ENCODE measurements around the gene BEST4.

BEST4 gene

GRCh38 chr1:44801491-44802305 lies 13.7 kb upstream of the BEST4 start:
- peak; percentile 67 for DNase-seq

DNA sequence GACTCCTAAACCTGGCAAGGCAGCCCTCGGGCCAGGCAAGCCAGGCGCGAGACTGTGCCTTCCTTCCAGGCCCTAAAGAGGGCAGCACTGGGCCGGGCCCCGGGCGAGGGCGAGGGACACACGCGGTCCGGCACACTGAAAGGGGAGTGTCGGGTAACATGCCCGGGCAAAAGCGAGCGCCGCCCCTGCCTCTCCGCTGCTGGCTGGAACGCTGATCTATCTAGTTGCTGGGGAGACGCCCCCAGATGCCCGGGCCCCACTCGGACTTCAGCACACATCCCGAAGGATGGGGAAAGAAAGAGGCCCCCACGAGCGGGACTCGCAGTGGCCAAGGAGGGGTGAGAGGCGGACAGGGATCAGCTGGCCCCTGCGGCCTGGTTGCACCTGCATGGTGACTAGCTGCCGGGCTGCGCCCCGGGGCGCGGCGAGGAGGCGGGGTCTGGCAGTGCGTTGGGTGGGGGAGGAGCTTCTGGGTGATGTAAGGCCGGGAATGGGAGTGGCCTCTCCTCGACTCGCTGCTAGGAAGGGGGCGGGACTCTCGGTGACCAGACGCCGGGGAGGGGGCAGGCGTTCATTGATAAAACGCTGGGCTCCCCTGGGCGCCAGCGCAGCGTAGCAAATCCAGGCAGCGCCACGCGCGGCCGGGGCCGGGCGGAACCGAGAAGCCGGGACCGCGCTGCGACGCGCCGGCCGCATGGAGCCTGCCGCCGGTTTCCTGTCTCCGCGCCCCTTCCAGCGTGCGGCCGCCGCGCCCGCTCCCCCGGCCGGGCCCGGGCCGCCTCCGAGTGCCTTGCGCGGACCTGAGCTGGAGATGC lies 12.0 kb upstream of the BEST4 start, which contains the start of gene PLK3:
TSS of gene PLK3 (plus strand) at position 608 of the 815 bp plus-strand sequence. CDS start at position 695, 87 bp downstream.
- DNase-seq = peak; percentile 97

GRCh38 chr1:44798481-44799365 lies 10.8 kb upstream of the BEST4 start:
- peak; percentile 53 for DNase-seq

GRCh38 chr1:44797886-44798285 lies 9.9 kb upstream of the BEST4 start:
- DNase-seq = peak; percentile 47

DNA sequence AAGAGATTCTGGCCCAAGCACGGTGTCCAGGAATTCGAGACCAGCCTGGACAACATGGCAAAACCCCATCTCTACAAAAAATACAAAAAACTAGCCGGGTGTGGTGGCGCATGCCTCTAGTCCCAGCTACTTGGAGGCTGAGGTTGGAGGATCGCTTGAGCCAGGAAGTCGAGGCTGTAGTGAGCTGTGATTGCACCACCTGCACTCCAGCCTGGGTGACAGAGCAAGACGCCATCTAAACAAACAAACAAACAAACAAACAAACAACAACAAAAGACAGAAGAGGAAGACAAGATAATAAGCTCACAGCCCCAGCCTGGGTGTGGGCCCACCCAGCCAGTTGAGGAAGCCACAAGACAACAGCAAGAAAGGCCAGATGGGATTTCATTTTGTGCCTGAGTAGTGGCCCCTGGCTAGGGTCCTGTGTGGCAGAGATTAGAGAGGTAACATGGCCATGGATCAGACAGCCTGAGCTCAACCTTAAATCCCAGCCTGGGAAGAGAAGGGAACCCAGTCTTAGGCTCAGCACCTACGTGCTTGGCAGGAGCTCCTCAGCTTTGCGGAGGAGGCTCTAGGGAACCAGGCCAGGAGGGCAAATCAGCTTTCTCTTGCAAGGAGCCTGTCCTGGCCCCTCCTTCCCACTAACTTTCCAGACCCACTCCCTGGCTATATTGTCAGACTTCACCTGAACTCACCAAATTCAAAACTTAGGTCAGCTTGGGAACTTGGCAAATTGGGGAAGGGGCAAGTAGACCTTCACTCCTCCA lies 4.9 kb upstream of the BEST4 start:
- DNase-seq = peak; percentile 43

DNA sequence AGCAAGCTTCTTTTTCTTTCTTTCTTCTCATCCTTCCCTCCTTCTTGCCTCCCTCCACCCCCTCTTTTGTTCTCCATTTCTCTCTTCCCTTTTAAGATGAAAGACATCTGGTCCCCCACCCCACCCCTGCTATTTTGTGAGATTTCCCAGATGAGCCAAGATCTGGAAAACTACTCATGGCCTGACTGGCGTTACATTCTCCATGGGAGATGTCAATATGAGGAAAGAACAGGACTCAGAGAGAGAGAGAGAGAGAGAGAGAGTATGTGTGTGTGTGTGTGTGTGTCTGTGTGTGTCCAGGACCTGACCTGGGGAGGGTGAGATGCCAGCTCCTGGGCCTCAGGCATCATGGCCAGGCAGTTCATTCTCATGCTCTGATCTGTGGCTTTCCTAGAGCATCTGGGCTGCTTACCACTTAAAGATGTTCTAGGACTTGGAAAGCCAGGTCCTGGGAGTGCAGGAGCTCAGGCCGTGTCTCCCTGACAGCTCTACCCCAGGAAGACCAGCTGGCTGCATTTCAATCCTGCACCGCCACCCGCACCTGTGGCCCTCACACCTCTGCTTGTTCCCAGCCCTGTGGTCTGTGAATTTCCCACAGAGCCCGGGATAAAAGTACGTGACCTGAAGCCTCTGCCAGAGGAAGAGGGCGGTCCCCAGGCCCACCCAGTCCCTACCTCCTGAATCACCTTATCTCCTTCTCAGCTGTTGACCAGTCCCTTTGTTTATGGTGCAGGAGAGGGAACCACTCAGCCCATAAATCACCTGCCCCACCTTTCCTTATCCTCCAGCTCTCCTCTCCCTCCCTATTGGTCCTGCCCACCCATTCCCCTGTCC lies 3.2 kb upstream of the BEST4 start:
- no peak for DNase-seq

DNA sequence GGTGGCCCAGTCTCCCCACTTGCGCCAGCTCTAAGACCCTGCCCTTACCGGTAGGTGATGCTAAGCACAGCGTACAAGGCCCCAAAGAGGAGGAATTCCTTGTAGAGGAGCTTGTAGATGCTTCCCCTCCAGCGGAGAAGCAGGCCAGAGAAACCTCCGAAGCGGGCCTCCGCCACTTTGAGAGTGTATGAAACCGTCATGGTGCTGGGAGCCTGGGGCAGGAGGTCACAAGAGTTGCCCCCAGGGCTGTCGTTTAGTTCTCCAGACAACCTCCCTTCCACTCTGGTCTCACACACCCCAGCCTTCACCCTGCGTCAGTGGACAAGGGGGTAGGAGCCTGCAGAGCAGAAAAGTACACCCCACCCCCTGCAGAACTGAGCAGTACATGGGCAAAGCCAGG lies 464 bp downstream of the BEST4 start:
- DNase-seq = no peak

- DNase-seq = no peak
Measured at GRCh38 chr1:44786841-44787426, 1.0 kb downstream of the BEST4 start.

DNA sequence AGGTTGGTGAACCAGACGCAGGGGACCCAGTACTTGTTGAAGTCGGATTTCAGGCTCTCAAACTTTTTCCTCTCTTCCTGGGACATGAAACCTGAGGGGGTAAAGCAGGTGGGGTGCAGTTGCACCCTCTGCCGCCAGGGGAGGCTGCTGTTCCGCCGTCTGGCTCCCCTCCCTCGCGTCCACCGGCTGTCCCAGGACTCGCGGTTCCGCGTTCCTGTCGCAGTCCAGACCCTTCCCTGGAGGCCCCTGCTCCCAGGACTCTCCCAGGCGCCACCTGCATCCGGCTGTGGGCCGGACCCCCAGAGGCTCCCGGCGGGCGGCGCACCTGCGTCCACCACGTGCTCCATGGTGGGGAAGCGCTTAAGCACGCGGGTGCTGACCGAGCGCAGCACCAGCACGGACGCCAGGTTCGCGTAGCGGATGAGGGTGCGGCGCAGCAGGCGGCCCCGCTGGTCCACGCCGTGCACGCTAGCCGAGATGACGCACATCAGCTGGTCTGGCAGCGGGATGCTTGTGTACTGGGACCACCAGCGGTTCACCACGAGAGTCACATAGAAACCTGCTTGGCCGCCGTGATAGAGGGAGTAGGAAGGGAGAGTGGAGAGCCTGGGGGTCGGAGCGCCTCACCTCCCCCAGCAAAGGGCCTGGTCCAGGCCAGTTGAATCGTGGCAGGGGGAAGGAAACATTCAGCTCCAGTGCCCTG lies 1.7 kb downstream of the BEST4 start:
- DNase-seq = peak; percentile 91

DNA sequence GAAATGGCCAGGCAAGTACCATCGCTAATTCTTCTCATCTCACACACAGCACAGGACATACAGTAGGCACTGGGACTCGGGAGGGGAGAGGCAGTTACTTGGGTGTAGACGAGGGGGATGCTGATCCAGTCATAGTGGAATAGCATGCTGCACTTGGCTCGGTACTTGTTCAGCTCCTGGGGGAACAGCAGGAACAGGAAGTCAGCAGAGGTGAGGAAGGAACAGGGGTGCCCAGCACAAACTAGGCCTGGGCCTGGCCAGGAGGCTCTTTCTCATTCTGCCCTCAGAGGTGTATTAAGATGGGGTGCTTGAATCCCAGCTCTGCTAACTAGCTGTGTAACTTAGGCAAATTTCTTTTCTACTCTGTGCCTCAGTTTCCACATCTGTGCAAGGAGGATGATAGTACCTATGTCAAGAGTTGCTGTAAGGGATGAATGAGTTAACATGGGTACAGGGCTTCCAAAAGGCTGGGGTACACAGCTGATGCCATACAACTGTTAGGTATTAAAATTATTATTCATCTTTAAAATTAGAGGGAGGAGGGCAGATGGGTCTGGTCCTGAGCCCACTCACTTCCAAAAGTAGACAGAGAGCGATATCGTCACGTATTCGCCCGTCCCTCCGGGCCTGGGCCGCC lies 2.4 kb downstream of the BEST4 start:
- DNase-seq = no peak

DNA sequence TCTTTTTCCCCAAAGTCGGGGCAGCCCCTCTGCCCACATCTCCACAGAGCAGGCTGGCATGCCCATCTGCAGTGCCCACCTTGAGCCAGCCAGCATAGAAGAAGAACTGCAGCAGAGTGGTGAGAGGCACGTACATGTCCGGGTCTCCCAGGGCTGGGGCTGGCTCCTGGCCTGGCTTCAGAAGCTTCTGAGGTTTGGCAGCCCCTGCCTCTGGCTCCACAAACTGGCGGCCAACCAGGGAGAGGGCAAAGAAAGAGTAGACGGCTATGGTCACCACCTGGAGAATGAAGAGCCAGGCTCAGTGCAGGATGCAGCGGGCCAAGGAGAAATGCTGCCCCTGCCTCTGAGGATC lies 3.0 kb downstream of the BEST4 start:
- peak; percentile 68 for DNase-seq

DNA sequence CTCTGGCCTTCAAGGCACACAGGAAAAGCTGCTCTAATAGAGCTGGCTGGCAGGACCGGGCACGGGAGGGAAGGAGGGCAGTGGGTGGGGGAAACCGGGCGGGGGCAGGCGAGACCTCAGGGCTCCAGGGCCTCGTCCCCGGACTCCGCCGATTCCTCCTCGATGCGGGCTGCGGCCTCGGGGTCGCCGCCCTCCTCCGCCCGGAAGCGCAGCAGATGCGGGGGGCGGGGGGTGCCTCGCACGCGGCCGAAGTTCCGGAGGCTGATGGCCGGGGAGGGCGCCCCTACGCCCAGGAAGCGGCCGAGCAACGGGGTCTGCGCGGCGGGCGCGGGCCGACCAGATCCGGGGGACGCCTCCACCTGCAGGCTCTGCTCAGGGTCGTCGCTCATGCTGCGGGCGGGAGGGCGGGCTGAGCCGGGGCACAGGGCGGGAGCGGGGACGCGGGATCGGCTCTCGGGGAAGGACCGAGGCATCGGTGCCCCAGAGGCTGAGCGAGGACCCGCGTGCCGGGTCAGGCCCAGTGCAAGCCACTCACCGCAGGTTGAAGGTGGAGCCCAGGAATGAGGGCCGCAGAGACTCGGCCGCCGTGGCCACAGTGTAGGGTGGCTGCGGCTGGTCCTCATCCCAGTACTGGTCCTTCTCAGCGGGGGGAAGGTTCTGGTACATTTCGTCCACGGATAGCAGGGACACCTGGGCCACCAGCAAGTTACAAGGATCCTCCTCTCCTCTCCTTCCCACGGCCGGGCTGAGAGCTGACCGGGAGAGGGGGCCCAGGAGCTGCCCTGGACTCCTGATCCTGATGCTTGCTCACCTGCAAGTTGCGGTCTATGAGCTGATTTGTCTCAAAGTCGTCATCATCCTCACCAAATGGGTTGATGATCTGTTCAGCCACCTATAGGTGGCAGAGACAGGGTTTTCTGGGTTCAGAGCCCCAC lies 3.6 kb downstream of the BEST4 start:
- DNase-seq = peak; percentile 75

DNA sequence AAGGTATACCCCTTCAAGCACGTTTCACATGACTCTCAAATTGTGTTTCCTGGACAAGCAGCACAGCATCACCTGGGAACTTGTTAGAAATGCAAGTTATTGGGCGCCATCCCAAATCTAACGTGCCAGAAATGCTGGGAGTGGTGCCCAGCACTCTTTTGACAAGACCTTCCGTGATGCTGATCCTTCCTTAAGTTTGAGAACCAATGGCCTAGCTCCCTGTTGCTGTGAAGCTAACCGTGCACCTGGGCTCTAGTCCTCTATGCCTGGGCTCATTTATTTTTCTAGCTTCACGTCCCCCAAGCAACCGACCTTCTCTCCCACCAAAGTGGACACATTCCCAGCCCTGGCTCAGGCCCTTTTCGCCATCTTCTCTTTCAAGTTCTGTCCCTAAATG lies 4.3 kb downstream of the BEST4 start:
- DNase-seq = peak; percentile 60

GRCh38 chr1:44780583-44781121 lies 7.3 kb downstream of the BEST4 start:
- no peak for DNase-seq

- DNase-seq = no peak
Measured at GRCh38 chr1:44778705-44779576, 9.0 kb downstream of the BEST4 start.

GRCh38 chr1:44777969-44778635 lies 9.9 kb downstream of the BEST4 start:
- no peak for DNase-seq

DNA sequence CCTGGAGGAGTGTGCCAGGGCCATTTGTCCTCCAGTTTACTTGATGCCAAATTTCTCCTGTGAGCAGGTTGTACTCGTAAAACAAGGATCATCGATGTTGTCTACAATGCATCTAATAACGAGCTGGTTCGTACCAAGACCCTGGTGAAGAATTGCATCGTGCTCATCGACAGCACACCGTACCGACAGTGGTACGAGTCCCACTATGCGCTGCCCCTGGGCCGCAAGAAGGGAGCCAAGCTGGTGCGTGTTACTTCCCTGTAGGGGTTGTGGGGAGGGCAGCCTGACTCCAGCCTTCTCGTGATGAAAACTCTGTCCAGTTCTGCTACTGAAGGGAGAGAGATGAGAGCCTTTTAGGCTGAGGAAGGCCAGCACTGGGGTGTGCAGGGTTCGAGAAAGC lies 10.4 kb downstream of the BEST4 start:
- no peak for DNase-seq

All from activated CD8-positive, alpha-beta memory T cell treated with anti-CD3 and anti-CD28 coated beads, Interleukin-2, amount 50 U/mL, for 48 hours (primary cell).